HEK293 (cell line): ENCODE results near the gene TMEM63B.

Experiments
- CTCF ChIA-PET: fragments of 350-600 bp; formaldehyde crosslinking; extraction: SDS; loops from one replicate; lab custom pipeline; 2021; ENCODE audit warnings: antibody characterized with exemption; lab: Yijun Ruan, JAX
- POLR2A ChIA-PET: fragments of 300-600 bp; formaldehyde crosslinking; extraction: SDS; loops from one replicate; lab custom pipeline; 2020; ENCODE audit warnings: antibody characterized with exemption, inconsistent platforms; lab: Yijun Ruan, JAX
- H3K27ac ChIP-seq: fragments of 200-500 bp; sonication (Bioruptor generic); 2 replicates; pipeline ENCODE4 v1.5.1; 2014; ENCODE audit warnings: low read depth, low read length, control low read depth, inconsistent platforms; ENCODE audit errors: extremely low read depth
- H3K36me3 ChIP-seq, 2 experiments: fragments of 200-500 bp in 1 of 2; sonication (Bioruptor generic) in 1 of 2; 1 replicate in 1 of 2; 2 replicates in 1 of 2; pipeline ENCODE4 v1.5.1; 2014 to 2017; ENCODE audit warnings: inconsistent platforms in 2 of 2, low read length in 2 of 2; ENCODE audit not compliant: control insufficient read depth in 2 of 2, insufficient read depth in 1 of 2
- H3K4me1 ChIP-seq: fragments of 200-500 bp; sonication (Bioruptor generic); 2 replicates; pipeline ENCODE4 v1.5.1; 2014; ENCODE audit warnings: mild to moderate bottlenecking, low read length, inconsistent platforms; ENCODE audit not compliant: control insufficient read depth, insufficient read depth
- H3K4me3 ChIP-seq: 2 replicates; pipeline ENCODE4 v1.5.1; 2011; ENCODE audit warnings: low read depth, mild to moderate bottlenecking, control low read depth, low read length, moderate library complexity
- H3K9me3 ChIP-seq: fragments of 200-500 bp; sonication (Bioruptor generic); 2 replicates; pipeline ENCODE4 v1.5.1; 2014; ENCODE audit warnings: low read depth, low read length, inconsistent platforms; ENCODE audit not compliant: control insufficient read depth, insufficient read depth
- EGR2 ChIP-seq: fragments of 450-650 bp; formaldehyde crosslinking; IDR thresholded peaks from 2 replicates; pipeline ENCODE4 v1.5.1; 2016; ENCODE audit warnings: low read depth, missing biosample characterization, missing genetic modification characterization
- FEZF1 ChIP-seq: fragments of 450-650 bp; formaldehyde crosslinking; IDR thresholded peaks from 2 replicates; pipeline ENCODE4 v1.5.1; 2016; ENCODE audit warnings: missing biosample characterization, missing genetic modification characterization
- KLF7 ChIP-seq: fragments of 450-650 bp; formaldehyde crosslinking; IDR thresholded peaks from 2 replicates; pipeline ENCODE4 v1.5.1; 2016; ENCODE audit warnings: missing biosample characterization, missing genetic modification characterization, borderline replicate concordance
- KLF9 ChIP-seq: fragments of 450-650 bp; formaldehyde crosslinking; IDR thresholded peaks from 2 replicates; pipeline ENCODE4 v1.5.1; 2016; ENCODE audit warnings: missing biosample characterization, missing genetic modification characterization, low read depth
- SP7 ChIP-seq: fragments of 450-650 bp; formaldehyde crosslinking; IDR thresholded peaks from 2 replicates; pipeline ENCODE4 v1.5.1; 2016; ENCODE audit warnings: missing biosample characterization, missing genetic modification characterization
- YY1 ChIP-seq: fragments of 450-650 bp; formaldehyde crosslinking; IDR thresholded peaks from 2 replicates; pipeline ENCODE4 v1.5.1; 2018; ENCODE audit warnings: missing biosample characterization, missing genetic modification characterization
- ZBTB48 ChIP-seq: fragments of 450-650 bp; formaldehyde crosslinking; IDR thresholded peaks from 2 replicates; pipeline ENCODE4 v1.5.1; 2016; ENCODE audit warnings: missing biosample characterization, missing genetic modification characterization
- ZFHX2 ChIP-seq: fragments of 450-650 bp; formaldehyde crosslinking; conservative IDR thresholded peaks from 2 replicates; pipeline ENCODE4 v1.5.1; 2016; ENCODE audit warnings: missing biosample characterization, missing genetic modification characterization
- ZNF132 ChIP-seq: fragments of 450-650 bp; formaldehyde crosslinking; IDR thresholded peaks from 2 replicates; pipeline ENCODE4 v1.5.1; 2017; ENCODE audit warnings: missing biosample characterization, missing genetic modification characterization, borderline replicate concordance
- ZNF133 ChIP-seq: fragments of 450-650 bp; formaldehyde crosslinking; IDR thresholded peaks from 2 replicates; pipeline ENCODE4 v1.5.1; 2016; ENCODE audit warnings: missing biosample characterization, missing genetic modification characterization
- ZNF19 ChIP-seq: fragments of 450-650 bp; formaldehyde crosslinking; IDR thresholded peaks from 2 replicates; pipeline ENCODE4; 2016; ENCODE audit warnings: missing biosample characterization, missing genetic modification characterization, low read depth
- ZNF394 ChIP-seq: fragments of 450-650 bp; formaldehyde crosslinking; IDR thresholded peaks from 2 replicates; pipeline ENCODE4 v1.5.1; 2016; ENCODE audit warnings: missing biosample characterization, missing genetic modification characterization, mild to moderate bottlenecking, moderate library complexity, borderline replicate concordance
- ZNF561 ChIP-seq: fragments of 450-650 bp; IDR thresholded peaks from 2 replicates; pipeline ENCODE4 v1.5.1; 2018; ENCODE audit warnings: missing biosample characterization, missing genetic modification characterization, borderline replicate concordance
- ZNF571 ChIP-seq: fragments of 450-650 bp; formaldehyde crosslinking; IDR thresholded peaks from 2 replicates; pipeline ENCODE4 v1.5.0; 2017; ENCODE audit warnings: missing biosample characterization, missing genetic modification characterization
- ZNF596 ChIP-seq: fragments of 450-650 bp; IDR thresholded peaks from 2 replicates; pipeline ENCODE4 v1.5.0; 2018; ENCODE audit warnings: missing biosample characterization, mild to moderate bottlenecking, missing genetic modification characterization, moderate library complexity
- ZNF654 ChIP-seq: fragments of 450-650 bp; formaldehyde crosslinking; IDR thresholded peaks from 2 replicates; pipeline ENCODE4 v1.5.1; 2016; ENCODE audit warnings: low read depth, missing biosample characterization, missing genetic modification characterization
- ZSCAN16 ChIP-seq: fragments of 450-650 bp; formaldehyde crosslinking; IDR thresholded peaks from 2 replicates; pipeline ENCODE4 v1.5.1; 2016; ENCODE audit warnings: missing biosample characterization, missing genetic modification characterization
- ZSCAN30 ChIP-seq: fragments of 450-650 bp; IDR thresholded peaks from 2 replicates; pipeline ENCODE4 v1.5.1; 2018; ENCODE audit warnings: missing biosample characterization, mild to moderate bottlenecking, missing genetic modification characterization, moderate library complexity
- ZXDB ChIP-seq: fragments of 450-650 bp; formaldehyde crosslinking; IDR thresholded peaks from 2 replicates; pipeline ENCODE4 v1.5.1; 2016; ENCODE audit warnings: missing biosample characterization, missing genetic modification characterization
- TF ChIP-seq, protein P1 (sequence below): IDR thresholded peaks from 2 replicates; pipeline ENCODE4 v1.6.1; 2011; ENCODE audit warnings: mild to moderate bottlenecking, low read depth, low read length, borderline replicate concordance
- TF ChIP-seq, protein P2 (sequence below): fragments of 450-650 bp; formaldehyde crosslinking; IDR thresholded peaks from 2 replicates; pipeline ENCODE4 v1.5.1; 2017; ENCODE audit warnings: missing biosample characterization, missing genetic modification characterization
- TF ChIP-seq, protein P3 (sequence below): sonication (generic); formaldehyde crosslinking; IDR thresholded peaks from 2 replicates; pipeline ENCODE4 v1.8.1; 2022; ENCODE audit warnings: mild to moderate bottlenecking, moderate library complexity, missing genetic modification reagents
- TF ChIP-seq, protein P4 (sequence below): fragments of 450-650 bp; formaldehyde crosslinking; IDR thresholded peaks from 2 replicates; pipeline ENCODE4 v1.5.1; 2017; ENCODE audit warnings: missing biosample characterization, missing genetic modification characterization
- TF ChIP-seq, protein P5 (sequence below): fragments of 450-650 bp; formaldehyde crosslinking; IDR thresholded peaks from 2 replicates; pipeline ENCODE4 v1.5.1; 2016; ENCODE audit warnings: missing biosample characterization, missing genetic modification characterization
- TF ChIP-seq, protein P6 (sequence below): fragments of 450-650 bp; formaldehyde crosslinking; IDR thresholded peaks from 2 replicates; pipeline ENCODE4 v1.5.1; 2016; ENCODE audit warnings: missing biosample characterization, missing genetic modification characterization

Gene TMEM63B

DNA sequence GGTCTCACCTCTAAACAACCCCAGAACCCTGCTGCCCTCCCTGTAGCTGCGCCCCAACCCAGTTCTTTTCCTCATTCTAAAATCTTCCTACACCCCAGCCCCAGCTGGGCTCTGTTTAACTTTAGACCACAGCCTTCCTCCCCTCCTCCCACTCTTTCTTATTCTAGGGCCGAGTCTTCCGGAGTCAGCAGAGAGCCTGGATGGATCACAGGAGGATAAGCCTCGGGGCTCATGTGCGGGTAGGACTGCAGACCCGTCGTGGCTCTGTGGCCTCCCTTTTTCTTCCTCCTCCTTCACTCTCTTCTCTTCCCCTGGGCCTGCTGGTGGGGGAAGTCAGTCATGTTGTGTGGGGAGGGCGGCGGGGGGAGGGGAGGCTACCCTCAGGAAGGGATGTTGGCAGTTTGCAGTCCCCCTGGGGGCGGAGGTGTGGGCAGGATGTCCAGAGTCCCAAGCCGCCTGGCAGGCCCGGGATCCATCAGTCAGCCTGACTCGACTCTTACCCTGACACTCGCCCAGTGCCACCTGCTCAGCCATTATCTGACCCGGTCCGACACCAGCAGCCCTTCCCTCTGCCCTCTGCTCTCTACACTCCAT, 39.3 kb downstream of the TMEM63B start:
- Histone ChIP-seq H3K9me3 (no peaks in the 10 kb centered on the region), H3K4me1 (peaks cover 5% of the 10 kb centered on the region; the same call in 1 of the 2 replicates), H3K36me3 (no peaks in the 10 kb centered on the region), H3K27ac (no peak overlapping the region), H3K4me3 (no peak overlapping the region)
- ChIA-PET POLR2A (interaction anchor here (1.7 kb wide), 1 partner anchor 80 kb away, joined by 5 read pairs; the partner anchor contains the start of gene HSP90AB1), CTCF (interaction anchor here (0.9 to 2.8 kb wide), 6 partner anchors 9 to 102 kb away, joined by 3 to 13 read pairs (median 4); no protein-coding TSS in a partner anchor)
- TF ChIP-seq ZNF561 (tag by site-specific recombination) (no peak), KLF9 (tag by site-specific recombination) (no peak), FEZF1 (tag by site-specific recombination) (no peak), KLF7 (tag by site-specific recombination) (no peak), YY1 (tag by site-specific recombination) (no peak), ZNF571 (tag by site-specific recombination) (no peak), ZBTB48 (tag by site-specific recombination) (no peak), ZNF132 (tag by site-specific recombination) (no peak), ZNF394 (tag by site-specific recombination) (no peak), ZFHX2 (tag by site-specific recombination) (peak; percentile 48), SP7 (tag by site-specific recombination) (no peak), ZSCAN30 (tag by site-specific recombination) (no peak), ZXDB (tag by site-specific recombination) (no peak), EGR2 (tag by site-specific recombination) (peak; percentile 78), ZNF596 (tag by site-specific recombination) (no peak), ZNF133 (tag by site-specific recombination) (no peak), ZSCAN16 (no peak), ZNF654 (no peak), ZNF19 (no peak)
- TF ChIP-seq, protein P1, sequence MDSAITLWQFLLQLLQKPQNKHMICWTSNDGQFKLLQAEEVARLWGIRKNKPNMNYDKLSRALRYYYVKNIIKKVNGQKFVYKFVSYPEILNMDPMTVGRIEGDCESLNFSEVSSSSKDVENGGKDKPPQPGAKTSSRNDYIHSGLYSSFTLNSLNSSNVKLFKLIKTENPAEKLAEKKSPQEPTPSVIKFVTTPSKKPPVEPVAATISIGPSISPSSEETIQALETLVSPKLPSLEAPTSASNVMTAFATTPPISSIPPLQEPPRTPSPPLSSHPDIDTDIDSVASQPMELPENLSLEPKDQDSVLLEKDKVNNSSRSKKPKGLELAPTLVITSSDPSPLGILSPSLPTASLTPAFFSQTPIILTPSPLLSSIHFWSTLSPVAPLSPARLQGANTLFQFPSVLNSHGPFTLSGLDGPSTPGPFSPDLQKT: no peak
- TF ChIP-seq, protein P2, sequence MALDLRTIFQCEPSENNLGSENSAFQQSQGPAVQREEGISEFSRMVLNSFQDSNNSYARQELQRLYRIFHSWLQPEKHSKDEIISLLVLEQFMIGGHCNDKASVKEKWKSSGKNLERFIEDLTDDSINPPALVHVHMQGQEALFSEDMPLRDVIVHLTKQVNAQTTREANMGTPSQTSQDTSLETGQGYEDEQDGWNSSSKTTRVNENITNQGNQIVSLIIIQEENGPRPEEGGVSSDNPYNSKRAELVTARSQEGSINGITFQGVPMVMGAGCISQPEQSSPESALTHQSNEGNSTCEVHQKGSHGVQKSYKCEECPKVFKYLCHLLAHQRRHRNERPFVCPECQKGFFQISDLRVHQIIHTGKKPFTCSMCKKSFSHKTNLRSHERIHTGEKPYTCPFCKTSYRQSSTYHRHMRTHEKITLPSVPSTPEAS (tag by site-specific recombination): no peak
- TF ChIP-seq, protein P3, sequence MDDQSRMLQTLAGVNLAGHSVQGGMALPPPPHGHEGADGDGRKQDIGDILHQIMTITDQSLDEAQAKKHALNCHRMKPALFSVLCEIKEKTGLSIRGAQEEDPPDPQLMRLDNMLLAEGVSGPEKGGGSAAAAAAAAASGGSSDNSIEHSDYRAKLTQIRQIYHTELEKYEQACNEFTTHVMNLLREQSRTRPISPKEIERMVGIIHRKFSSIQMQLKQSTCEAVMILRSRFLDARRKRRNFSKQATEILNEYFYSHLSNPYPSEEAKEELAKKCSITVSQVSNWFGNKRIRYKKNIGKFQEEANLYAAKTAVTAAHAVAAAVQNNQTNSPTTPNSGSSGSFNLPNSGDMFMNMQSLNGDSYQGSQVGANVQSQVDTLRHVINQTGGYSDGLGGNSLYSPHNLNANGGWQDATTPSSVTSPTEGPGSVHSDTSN (CRISPR knock-in tag): no peak
- TF ChIP-seq, protein P4, sequence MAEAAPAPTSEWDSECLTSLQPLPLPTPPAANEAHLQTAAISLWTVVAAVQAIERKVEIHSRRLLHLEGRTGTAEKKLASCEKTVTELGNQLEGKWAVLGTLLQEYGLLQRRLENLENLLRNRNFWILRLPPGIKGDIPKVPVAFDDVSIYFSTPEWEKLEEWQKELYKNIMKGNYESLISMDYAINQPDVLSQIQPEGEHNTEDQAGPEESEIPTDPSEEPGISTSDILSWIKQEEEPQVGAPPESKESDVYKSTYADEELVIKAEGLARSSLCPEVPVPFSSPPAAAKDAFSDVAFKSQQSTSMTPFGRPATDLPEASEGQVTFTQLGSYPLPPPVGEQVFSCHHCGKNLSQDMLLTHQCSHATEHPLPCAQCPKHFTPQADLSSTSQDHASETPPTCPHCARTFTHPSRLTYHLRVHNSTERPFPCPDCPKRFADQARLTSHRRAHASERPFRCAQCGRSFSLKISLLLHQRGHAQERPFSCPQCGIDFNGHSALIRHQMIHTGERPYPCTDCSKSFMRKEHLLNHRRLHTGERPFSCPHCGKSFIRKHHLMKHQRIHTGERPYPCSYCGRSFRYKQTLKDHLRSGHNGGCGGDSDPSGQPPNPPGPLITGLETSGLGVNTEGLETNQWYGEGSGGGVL: 0 out of 2 replicates have a peak, but pooled peaks have one; percentile 14
- TF ChIP-seq, protein P5, sequence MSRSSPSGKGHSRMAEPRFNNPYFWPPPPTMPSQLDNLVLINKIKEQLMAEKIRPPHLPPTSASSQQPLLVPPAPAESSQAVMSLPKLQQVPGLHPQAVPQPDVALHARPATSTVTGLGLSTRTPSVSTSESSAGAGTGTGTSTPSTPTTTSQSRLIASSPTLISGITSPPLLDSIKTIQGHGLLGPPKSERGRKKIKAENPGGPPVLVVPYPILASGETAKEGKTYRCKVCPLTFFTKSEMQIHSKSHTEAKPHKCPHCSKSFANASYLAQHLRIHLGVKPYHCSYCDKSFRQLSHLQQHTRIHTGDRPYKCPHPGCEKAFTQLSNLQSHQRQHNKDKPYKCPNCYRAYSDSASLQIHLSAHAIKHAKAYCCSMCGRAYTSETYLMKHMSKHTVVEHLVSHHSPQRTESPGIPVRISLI: no peak
- TF ChIP-seq, protein P6, sequence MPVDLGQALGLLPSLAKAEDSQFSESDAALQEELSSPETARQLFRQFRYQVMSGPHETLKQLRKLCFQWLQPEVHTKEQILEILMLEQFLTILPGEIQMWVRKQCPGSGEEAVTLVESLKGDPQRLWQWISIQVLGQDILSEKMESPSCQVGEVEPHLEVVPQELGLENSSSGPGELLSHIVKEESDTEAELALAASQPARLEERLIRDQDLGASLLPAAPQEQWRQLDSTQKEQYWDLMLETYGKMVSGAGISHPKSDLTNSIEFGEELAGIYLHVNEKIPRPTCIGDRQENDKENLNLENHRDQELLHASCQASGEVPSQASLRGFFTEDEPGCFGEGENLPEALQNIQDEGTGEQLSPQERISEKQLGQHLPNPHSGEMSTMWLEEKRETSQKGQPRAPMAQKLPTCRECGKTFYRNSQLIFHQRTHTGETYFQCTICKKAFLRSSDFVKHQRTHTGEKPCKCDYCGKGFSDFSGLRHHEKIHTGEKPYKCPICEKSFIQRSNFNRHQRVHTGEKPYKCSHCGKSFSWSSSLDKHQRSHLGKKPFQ (tag by site-specific recombination): no peak
